GM12878 (cell line): Measurements from ENCODE around the gene SLCO2B1.

ENCODE experiments used
- CTCF ChIP-seq, 3 experiments: IDR thresholded peaks in 2 of 3; conservative IDR thresholded peaks in 1 of 3; 2 replicates each; pipeline ENCODE4 v1.5.1; 2011; ENCODE audit warnings: low read depth in 3 of 3, low read length in 3 of 3, mild to moderate bottlenecking in 3 of 3, control low read depth in 2 of 3, moderate library complexity in 2 of 3, inconsistent platforms in 1 of 3, mixed read lengths in 1 of 3; ENCODE audit not compliant: control insufficient read depth in 2 of 3, insufficient read depth in 1 of 3; ENCODE audit errors: extremely low read depth in 1 of 3
- NFYB ChIP-seq: IDR thresholded peaks from 2 replicates; pipeline ENCODE4 v1.6.1; 2011; ENCODE audit warnings: low read depth, mild to moderate bottlenecking, low read length, improper control_type of control experiment, moderate library complexity; ENCODE audit not compliant: insufficient read depth
- NR2F1 ChIP-seq: fragments of 450-650 bp; conservative IDR thresholded peaks from 2 replicates; pipeline ENCODE4 v1.6.1; 2017; ENCODE audit warnings: mild to moderate bottlenecking
- POLR2AphosphoS5 ChIP-seq: IDR thresholded peaks from 2 replicates; pipeline ENCODE4 v1.6.1; 2011; ENCODE audit warnings: mild to moderate bottlenecking, low read length, inconsistent platforms
- REST ChIP-seq: IDR thresholded peaks from 2 replicates; pipeline ENCODE4 v1.6.1; 2012; ENCODE audit warnings: mild to moderate bottlenecking, low read depth, low read length
- SIX5 ChIP-seq: IDR thresholded peaks from 2 replicates; pipeline ENCODE4 v1.6.1; 2011; ENCODE audit warnings: mild to moderate bottlenecking, low read depth, low read length, moderate library complexity; ENCODE audit not compliant: severe bottlenecking
- YY1 ChIP-seq: IDR thresholded peaks from 2 replicates; pipeline ENCODE4 v1.6.1; 2011; ENCODE audit warnings: low read depth, mild to moderate bottlenecking, low read length
- TF ChIP-seq, protein P1 (sequence below): fragments of 450-650 bp; IDR thresholded peaks from 2 replicates; pipeline ENCODE4 v1.6.1; 2016; ENCODE audit warnings: mild to moderate bottlenecking, moderate library complexity, borderline replicate concordance
- TF ChIP-seq, protein P2 (sequence below): fragments of 450-650 bp; IDR thresholded peaks from 2 replicates; pipeline ENCODE4 v1.6.1; 2016; ENCODE audit warnings: mild to moderate bottlenecking

GRCh38 chr11:75202195-75202594 is 51.3 kb downstream of the SLCO2B1 start:
- TF ChIP-seq NFYB (no peak), YY1 (no peak), CTCF (IDR thresholded peaks at IDR 0.05 in 2 of 3, conservative IDR thresholded peaks at IDR 0.05 in 1 of 3; ENCODE audit: control insufficient read depth in 2 of 3, extremely low read depth in 1 of 3, insufficient read depth in 1 of 3, low read depth in 3 of 3, low read length in 3 of 3) (no peak), REST (no peak), POLR2AphosphoS5 (no peak), NR2F1 (no peak), SIX5 (no peak)
- TF ChIP-seq, protein P1, sequence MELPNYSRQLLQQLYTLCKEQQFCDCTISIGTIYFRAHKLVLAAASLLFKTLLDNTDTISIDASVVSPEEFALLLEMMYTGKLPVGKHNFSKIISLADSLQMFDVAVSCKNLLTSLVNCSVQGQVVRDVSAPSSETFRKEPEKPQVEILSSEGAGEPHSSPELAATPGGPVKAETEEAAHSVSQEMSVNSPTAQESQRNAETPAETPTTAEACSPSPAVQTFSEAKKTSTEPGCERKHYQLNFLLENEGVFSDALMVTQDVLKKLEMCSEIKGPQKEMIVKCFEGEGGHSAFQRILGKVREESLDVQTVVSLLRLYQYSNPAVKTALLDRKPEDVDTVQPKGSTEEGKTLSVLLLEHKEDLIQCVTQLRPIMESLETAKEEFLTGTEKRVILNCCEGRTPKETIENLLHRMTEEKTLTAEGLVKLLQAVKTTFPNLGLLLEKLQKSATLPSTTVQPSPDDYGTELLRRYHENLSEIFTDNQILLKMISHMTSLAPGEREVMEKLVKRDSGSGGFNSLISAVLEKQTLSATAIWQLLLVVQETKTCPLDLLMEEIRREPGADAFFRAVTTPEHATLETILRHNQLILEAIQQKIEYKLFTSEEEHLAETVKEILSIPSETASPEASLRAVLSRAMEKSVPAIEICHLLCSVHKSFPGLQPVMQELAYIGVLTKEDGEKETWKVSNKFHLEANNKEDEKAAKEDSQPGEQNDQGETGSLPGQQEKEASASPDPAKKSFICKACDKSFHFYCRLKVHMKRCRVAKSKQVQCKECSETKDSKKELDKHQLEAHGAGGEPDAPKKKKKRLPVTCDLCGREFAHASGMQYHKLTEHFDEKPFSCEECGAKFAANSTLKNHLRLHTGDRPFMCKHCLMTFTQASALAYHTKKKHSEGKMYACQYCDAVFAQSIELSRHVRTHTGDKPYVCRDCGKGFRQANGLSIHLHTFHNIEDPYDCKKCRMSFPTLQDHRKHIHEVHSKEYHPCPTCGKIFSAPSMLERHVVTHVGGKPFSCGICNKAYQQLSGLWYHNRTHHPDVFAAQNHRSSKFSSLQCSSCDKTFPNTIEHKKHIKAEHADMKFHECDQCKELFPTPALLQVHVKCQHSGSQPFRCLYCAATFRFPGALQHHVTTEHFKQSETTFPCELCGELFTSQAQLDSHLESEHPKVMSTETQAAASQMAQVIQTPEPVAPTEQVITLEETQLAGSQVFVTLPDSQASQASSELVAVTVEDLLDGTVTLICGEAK = no peak
- TF ChIP-seq, protein P2, sequence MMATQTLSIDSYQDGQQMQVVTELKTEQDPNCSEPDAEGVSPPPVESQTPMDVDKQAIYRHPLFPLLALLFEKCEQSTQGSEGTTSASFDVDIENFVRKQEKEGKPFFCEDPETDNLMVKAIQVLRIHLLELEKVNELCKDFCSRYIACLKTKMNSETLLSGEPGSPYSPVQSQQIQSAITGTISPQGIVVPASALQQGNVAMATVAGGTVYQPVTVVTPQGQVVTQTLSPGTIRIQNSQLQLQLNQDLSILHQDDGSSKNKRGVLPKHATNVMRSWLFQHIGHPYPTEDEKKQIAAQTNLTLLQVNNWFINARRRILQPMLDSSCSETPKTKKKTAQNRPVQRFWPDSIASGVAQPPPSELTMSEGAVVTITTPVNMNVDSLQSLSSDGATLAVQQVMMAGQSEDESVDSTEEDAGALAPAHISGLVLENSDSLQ = no peak
